HG03442 (cell line): ENCODE data around the gene DMD.

Source experiments
- ATAC-seq: cut with Tn5 transposase; IDR thresholded peaks from one replicate; pipeline ENCODE4 v1.9.1; 2021; ENCODE audit warnings: mild to moderate bottlenecking, moderate library complexity; ENCODE audit not compliant: unreplicated experiment

DMD gene

GRCh38 chrX:32514986-32515385, 696.4 kb downstream of the DMD start:
- ATAC-seq = peak; percentile 94

DNA sequence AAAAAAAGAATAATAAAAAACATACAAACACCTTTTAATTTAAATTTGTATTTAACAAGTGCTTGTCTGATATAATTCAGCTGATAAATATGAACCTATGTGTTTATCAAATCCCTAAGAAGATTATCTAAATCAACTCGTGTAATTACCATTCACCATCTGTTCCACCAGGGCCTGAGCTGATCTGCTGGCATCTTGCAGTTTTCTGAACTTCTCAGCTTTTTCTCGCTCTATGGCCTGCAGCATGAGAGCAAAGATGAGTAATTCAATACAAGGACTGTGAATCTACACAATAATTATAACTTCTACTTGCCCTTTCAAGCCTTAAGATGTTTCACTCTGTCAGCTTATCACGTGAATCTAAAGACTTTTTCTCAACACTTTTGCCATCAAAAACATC, 709.7 kb downstream of the DMD start:
- ATAC-seq = no peak

DNA sequence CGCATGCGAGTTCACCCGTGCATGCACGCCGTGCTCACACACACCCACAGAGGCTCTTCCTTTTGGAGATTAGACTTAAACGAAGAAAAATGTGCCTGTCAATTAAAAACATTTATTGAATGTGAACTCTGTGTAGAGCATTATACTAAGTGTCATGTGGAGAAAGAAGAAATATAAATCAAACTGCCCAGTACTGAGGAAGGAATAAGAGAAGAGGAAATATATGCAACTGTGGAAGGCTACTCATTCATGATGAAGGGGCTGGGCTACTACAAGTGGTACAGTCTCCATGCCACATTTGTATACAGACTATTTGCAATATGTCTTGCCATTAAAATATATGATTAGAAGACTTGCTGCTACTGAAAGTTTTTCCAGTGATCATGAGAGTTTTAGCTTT, 714.7 kb downstream of the DMD start:
- no peak for ATAC-seq

GRCh38 chrX:32495855-32496254, 715.5 kb downstream of the DMD start:
- ATAC-seq = no peak

- ATAC-seq = no peak
Observed at GRCh38 chrX:32489125-32489524, 722.2 kb downstream of the DMD start.

GRCh38 chrX:32483534-32484136, 727.7 kb downstream of the DMD start:
- no peak for ATAC-seq

DNA sequence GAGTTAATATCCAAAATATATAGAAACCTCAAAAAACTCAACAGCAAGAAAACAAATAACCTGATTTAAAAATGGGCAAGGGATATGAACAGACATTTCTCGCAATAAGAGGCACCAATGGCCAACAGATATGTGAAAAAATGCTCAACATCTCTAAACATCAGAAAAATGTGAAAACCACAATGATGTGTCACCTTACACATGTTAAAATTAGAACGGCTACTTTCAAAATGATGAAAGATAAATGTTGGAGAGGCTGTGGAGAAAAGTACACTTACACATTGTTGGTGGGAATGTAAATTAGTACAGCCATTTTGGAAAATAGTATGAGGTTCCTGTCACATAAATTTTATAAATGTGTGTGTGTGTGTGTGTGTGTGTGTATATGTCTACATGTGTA, 731.3 kb downstream of the DMD start:
- peak; percentile 38 for ATAC-seq

- ATAC-seq = no peak
Observed at GRCh38 chrX:32472364-32472763, 739.0 kb downstream of the DMD start.

DNA sequence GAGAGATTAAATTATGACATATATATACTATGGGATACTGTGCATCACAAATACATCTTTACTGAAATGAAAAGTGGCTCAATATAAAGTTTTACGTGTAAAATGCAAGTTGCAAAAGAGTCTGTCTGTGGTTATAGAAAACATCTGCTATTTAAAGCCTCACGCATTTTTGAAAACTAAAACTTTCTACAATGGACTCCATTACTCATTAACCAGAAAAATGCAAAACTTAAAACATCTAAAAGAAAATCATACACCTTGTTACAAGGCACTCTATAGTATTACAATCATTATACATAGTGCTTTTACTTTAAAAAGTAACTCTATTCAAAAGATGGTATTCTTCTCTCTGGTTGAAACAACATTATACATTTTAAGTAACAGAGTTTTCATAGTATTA, 755.6 kb downstream of the DMD start:
- ATAC-seq = no peak

GRCh38 chrX:32451954-32452695, 759.2 kb downstream of the DMD start:
- ATAC-seq = no peak

GRCh38 chrX:32448945-32449344, 762.4 kb downstream of the DMD start:
- ATAC-seq = peak; percentile 48

DNA sequence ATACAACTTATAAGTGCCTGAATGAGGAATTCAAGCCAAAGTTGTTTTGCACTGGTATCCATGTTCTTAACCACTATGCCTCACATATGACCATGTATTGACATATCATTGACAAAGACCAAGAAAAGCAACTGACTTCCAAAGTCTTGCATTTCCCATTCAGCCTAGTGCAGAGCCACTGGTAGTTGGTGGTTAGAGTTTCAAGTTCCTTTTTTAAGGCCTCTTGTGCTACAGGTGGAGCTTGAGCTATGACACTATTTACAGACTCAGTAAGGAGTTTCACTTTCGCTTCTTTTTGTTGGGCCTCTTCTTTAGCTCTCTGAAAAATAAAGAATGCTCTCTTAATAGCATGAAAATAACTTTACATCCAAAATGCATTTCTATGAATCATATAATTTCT, 763.0 kb downstream of the DMD start:
- ATAC-seq = peak; percentile 98

DNA sequence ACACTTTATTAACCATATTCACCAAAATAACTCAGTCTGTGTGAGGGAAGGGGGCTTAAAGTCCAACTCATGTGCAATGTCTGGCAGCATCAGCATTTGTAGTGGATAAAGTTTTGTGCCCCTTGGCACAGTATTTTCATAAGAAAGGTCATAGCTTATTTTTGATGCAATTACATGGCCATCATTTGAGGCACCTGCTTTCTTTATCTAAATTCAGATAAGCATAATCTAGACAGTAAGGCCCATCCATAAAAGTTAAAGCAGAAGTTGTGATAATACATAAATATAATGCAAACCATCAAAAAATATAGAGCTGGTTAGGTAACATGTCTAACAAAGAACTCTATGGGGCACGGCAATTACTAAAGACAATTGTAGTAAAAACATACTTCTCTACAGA, 763.7 kb downstream of the DMD start:
- no peak for ATAC-seq

DNA sequence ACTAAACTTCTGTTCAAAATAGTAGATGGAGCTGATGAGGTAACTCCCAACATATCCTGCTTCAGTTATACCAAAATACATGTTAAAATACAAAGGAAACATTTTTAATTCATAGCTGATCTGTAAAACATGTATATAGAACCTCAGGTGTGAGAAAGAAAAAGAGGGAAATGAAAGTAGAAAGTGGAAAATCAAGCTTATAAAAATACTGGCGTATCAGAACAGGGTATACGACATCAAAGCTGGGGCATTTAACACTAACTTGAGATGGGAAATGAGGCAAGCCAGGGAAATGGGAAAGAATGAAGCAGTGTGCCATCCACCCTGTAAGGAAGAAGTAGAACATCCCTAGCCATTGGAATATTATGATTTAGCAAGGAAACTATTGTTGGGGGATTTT, 767.5 kb downstream of the DMD start:
- ATAC-seq = no peak

- no peak for ATAC-seq
Observed at GRCh38 chrX:32421266-32421665, 790.1 kb downstream of the DMD start.

GRCh38 chrX:32408389-32408788, 803.0 kb downstream of the DMD start:
- ATAC-seq = no peak

DNA sequence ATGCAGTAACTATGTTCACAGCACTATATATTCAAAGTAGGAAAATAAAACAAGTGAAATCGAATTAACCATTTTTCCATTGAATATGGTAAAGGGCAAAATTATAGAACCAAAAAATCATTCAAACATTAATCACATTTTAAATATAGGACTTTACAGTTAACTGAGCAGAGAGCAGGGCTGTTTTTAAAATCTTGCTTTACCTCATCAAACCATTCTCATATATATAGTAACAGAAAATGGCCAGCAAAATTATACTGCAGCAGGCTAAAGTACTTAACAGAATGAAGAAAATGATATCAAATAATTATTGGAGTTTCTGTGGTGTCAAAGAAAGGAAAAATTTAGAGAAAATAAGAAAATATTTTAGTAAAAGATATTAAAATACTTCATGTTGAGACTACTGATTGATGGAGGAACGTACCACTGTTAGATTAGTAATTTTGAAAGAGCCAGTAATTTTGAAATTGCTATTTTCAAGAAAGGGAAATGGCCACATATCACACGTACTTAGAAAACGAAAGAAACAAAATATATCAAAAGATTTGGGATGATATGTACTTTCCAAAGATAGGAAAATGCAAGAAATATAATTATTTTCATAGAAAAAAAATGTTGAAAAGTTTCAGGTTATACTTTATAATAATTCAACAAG, 813.7 kb downstream of the DMD start:
- ATAC-seq = peak; percentile 87

DNA sequence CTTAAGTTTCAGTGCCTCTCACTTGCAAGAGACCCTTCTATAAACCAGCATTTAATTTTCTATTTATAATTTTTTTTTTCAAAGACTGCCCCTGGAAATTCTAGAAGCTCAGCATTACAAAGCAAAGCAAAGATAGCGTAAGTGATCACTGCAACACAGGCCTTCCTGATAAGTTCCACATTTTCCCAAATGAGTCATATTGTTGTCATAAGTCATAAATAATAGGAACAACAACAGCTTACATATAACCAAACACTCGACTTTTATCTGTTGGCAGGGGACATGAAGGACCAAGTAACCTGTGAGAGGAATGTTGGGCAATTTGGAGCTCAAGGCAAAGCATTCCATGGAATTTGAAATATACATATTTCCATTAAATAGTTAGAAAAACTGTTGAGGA, 815.5 kb downstream of the DMD start:
- ATAC-seq = no peak

GRCh38 chrX:32392655-32393054, 818.7 kb downstream of the DMD start:
- no peak for ATAC-seq

DNA sequence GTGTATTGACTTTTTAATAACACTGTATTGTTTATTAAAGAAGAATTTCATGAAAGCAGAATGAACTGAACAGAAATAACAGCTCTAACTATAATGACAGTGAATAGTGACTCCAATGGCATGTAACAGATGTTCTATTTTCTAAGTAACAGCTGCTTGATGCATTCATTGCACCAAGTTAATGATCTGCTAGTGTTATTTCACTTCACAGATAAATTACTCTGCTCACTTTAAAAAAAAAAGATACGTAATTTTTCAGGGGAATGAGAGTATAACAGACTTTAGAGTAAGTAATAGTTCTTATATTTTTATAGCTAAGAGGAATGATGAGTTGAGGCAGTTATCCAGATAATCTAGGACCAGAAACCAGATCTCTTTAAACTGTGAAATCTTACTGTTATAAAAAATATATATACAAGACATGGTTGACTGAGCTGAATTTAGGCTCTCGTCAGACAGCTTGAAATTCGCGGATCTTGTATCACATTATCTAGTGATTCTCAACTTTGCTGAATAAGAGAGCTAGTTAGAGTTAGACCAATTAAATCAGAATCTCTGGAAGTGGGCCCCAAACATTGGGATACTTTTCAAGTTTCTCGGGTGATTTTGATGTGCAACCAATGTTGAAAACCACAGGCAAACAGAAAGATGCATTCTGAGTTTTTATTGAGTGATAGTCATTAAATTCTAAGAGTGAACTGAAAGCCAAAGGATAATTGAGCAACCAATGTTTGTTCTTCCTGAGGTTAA, 840.7 kb downstream of the DMD start:
- no peak for ATAC-seq

- no peak for ATAC-seq
Observed at GRCh38 chrX:32293962-32294700, 917.2 kb downstream of the DMD start.
